HepG2 (cell line): ENCODE measurements around the gene GUCY2F.

Experiments used
- CREB3 ChIP-seq: sonication (generic); formaldehyde crosslinking; IDR thresholded peaks from 2 replicates; pipeline ENCODE4 v1.5.0; 2020; ENCODE audit warnings: missing genetic modification reagents
- KLF13 ChIP-seq: sonication (generic); formaldehyde crosslinking; IDR thresholded peaks from 2 replicates; pipeline ENCODE4 v1.4.0; 2020; ENCODE audit warnings: mild to moderate bottlenecking, missing genetic modification reagents
- RFXAP ChIP-seq: sonication (generic); formaldehyde crosslinking; IDR thresholded peaks from 2 replicates; pipeline ENCODE4 v1.4.0; 2020; ENCODE audit warnings: missing genetic modification reagents, borderline replicate concordance
- ZFP91 ChIP-seq: sonication (generic); formaldehyde crosslinking; IDR thresholded peaks from 2 replicates; pipeline ENCODE4 v1.9.0; 2022; ENCODE audit warnings: missing genetic modification reagents, mild to moderate bottlenecking, borderline replicate concordance

- TF ChIP-seq CREB3 (CRISPR knock-in tag) (no peak), RFXAP (CRISPR knock-in tag) (no peak), KLF13 (no peak), ZFP91 (no peak)
Observed at GRCh38 chrX:109511113-109511512, 29.2 kb upstream of the GUCY2F start.
